ENCODE results near the gene C11orf21.

C11orf21 gene

GRCh38 chr11:2316169-2316962 lies 14.6 kb upstream of the C11orf21 start:
- no peaks in the 10 kb centered on the region for H4K20me1 ChIP-seq (ENCODE audit: control insufficient read depth, insufficient read depth, low read depth, low read length)
- H3K79me2 ChIP-seq (ENCODE audit: control insufficient read depth, low read length) = no peaks in the 10 kb centered on the region
- no peak overlapping the region for H3K27ac ChIP-seq (ENCODE audit: low read depth, low read length)
- no peaks in the 10 kb centered on the region for H3K36me3 ChIP-seq (ENCODE audit: control insufficient read depth, low read length)
- TF ChIP-seq EZH2phosphoT487 (IDR thresholded peaks at IDR 0.05; ENCODE audit: borderline replicate concordance, low read length) = no peak
- no peak overlapping the region for H3K4me3 ChIP-seq (ENCODE audit: low read length)
- no peaks in the 10 kb centered on the region for H3K9me3 ChIP-seq (ENCODE audit: control insufficient read depth, insufficient read depth, low read length)
- no peaks in the 10 kb centered on the region for H3K27me3 ChIP-seq (ENCODE audit: control insufficient read depth, low read length)
- H3K4me1 ChIP-seq (ENCODE audit: control insufficient read depth, low read length) = no peaks in the 10 kb centered on the region
- no peaks in the 10 kb centered on the region for H3F3A ChIP-seq (ENCODE audit: control insufficient read depth, insufficient read depth)
- H3K4me2 ChIP-seq (ENCODE audit: low read length) = no peak overlapping the region
- no peaks in the 10 kb centered on the region for H3K9me2 ChIP-seq (replicated peaks; ENCODE audit: control insufficient read depth, low read length)

GRCh38 chr11:2315395-2316168 lies 13.9 kb upstream of the C11orf21 start:
- Histone ChIP-seq H4K20me1 (ENCODE audit: control insufficient read depth, insufficient read depth, low read depth, low read length) (no peaks in the 10 kb centered on the region), H3K27me3 (ENCODE audit: control insufficient read depth, low read length) (no peaks in the 10 kb centered on the region), H3K36me3 (ENCODE audit: control insufficient read depth, low read length) (no peaks in the 10 kb centered on the region), H3K9me2 (replicated peaks; ENCODE audit: control insufficient read depth, low read length) (no peaks in the 10 kb centered on the region), H3K9me3 (ENCODE audit: control insufficient read depth, insufficient read depth, low read length) (no peaks in the 10 kb centered on the region), H3K4me2 (ENCODE audit: low read length) (no peak overlapping the region), H3F3A (ENCODE audit: control insufficient read depth, insufficient read depth) (no peaks in the 10 kb centered on the region), H3K4me1 (ENCODE audit: control insufficient read depth, low read length) (no peaks in the 10 kb centered on the region), H3K4me3 (ENCODE audit: low read length) (no peak overlapping the region), H3K79me2 (ENCODE audit: control insufficient read depth, low read length) (no peaks in the 10 kb centered on the region), H3K27ac (ENCODE audit: low read depth, low read length) (no peak overlapping the region)
- TF ChIP-seq, protein P1, sequence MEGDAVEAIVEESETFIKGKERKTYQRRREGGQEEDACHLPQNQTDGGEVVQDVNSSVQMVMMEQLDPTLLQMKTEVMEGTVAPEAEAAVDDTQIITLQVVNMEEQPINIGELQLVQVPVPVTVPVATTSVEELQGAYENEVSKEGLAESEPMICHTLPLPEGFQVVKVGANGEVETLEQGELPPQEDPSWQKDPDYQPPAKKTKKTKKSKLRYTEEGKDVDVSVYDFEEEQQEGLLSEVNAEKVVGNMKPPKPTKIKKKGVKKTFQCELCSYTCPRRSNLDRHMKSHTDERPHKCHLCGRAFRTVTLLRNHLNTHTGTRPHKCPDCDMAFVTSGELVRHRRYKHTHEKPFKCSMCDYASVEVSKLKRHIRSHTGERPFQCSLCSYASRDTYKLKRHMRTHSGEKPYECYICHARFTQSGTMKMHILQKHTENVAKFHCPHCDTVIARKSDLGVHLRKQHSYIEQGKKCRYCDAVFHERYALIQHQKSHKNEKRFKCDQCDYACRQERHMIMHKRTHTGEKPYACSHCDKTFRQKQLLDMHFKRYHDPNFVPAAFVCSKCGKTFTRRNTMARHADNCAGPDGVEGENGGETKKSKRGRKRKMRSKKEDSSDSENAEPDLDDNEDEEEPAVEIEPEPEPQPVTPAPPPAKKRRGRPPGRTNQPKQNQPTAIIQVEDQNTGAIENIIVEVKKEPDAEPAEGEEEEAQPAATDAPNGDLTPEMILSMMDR (IDR thresholded peaks at IDR 0.05; ENCODE audit: low read depth, low read length, poor library complexity, severe bottlenecking) = no peak
- TF ChIP-seq EZH2phosphoT487 (IDR thresholded peaks at IDR 0.05; ENCODE audit: borderline replicate concordance, low read length) = no peak

DNA sequence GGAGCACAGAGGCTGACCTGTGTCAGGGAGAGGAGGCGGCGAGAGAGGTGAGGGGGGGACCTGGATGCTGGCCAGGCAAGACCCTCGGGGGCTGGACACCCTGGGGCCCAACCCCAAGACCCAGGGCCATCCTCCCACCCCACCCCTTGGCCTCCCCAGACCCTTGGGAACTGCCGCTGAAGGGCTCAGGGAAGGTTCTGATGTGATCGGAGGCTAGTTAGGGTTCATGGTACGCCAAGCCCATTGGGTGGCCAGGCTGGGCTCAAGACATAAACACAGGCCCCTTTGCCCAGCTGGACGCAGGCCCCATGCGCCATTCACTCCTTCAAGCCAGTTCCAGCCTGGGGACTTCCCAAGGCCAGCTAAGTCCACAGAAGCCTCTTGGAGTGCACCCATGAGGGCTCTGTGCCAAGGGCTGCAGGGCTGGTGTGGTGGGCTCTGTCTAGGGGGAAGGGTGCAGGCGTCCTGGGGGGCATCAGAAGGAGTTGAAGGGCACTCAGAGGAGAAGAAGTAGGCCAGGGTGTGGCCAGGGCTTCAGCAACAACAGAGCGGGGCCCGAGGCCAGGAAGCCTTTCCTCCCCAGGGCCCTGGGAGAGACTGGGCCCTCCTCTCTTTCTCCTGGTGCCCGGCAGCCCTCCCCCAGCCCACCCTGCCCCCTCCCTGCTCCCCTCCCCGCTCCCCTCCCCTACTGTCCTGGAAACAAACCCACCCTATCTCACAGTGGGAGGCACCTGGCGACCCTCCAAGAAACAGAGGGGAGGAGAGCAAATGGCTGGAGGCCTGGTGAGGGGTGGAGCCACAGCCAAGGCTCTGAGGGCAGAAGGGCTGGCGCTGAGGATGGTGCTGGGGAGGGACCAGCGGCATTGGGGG lies 13.0 kb upstream of the C11orf21 start:
- H3K4me3 ChIP-seq (ENCODE audit: low read length) = no peak overlapping the region
- H3K36me3 ChIP-seq (ENCODE audit: control insufficient read depth, low read length) = no peaks in the 10 kb centered on the region
- no peaks in the 10 kb centered on the region for H3K9me3 ChIP-seq (ENCODE audit: control insufficient read depth, insufficient read depth, low read length)
- no peaks in the 10 kb centered on the region for H3K4me1 ChIP-seq (ENCODE audit: control insufficient read depth, low read length)
- no peaks in the 10 kb centered on the region for H3K27me3 ChIP-seq (ENCODE audit: control insufficient read depth, low read length)
- no peaks in the 10 kb centered on the region for H3F3A ChIP-seq (ENCODE audit: control insufficient read depth, insufficient read depth)
- TF ChIP-seq EZH2phosphoT487 (IDR thresholded peaks at IDR 0.05; ENCODE audit: borderline replicate concordance, low read length) = no peak
- TF ChIP-seq, protein P1 (IDR thresholded peaks at IDR 0.05; ENCODE audit: low read depth, low read length, poor library complexity, severe bottlenecking) = no peak
- H3K27ac ChIP-seq (ENCODE audit: low read depth, low read length) = no peak overlapping the region
- H3K9me2 ChIP-seq (replicated peaks; ENCODE audit: control insufficient read depth, low read length) = no peaks in the 10 kb centered on the region
- H4K20me1 ChIP-seq (ENCODE audit: control insufficient read depth, insufficient read depth, low read depth, low read length) = no peaks in the 10 kb centered on the region
- H3K79me2 ChIP-seq (ENCODE audit: control insufficient read depth, low read length) = no peaks in the 10 kb centered on the region
- H3K4me2 ChIP-seq (ENCODE audit: low read length) = no peak overlapping the region
